Measurements from ENCODE around the gene P2RY1. TPM values are rescaled to one million over a fixed set of nuclear protein-coding genes. Genes with fewer than 3 reads are reported as not detected.

P2RY1 gene
- total and polyA plus RNA-seq, 9 of the 15 experiments (the other 6 are each of a cell fraction or from before 2014, with no cell fraction given), result 6.0 to 27.9 (median 18.4) TPM

DNA sequence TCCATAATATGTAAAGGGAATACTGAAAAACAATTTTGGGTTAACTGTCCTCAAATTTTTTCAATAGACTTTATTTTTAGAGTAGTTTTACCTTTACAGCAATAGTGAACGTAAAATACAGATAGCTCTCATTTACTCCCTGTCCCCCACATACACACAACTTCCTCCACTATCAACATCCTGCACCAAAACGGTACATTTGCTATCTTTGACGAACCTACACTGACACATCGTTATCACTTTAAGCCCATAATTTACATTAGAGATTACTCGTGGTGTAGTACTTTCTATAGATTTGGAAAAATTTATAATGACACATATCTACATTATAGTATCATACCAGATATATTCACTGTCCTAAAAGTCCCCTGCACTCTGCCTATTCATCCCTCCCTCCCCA lies 16.9 kb upstream of the P2RY1 start (continued):
- TF ChIP-seq, protein P1, sequence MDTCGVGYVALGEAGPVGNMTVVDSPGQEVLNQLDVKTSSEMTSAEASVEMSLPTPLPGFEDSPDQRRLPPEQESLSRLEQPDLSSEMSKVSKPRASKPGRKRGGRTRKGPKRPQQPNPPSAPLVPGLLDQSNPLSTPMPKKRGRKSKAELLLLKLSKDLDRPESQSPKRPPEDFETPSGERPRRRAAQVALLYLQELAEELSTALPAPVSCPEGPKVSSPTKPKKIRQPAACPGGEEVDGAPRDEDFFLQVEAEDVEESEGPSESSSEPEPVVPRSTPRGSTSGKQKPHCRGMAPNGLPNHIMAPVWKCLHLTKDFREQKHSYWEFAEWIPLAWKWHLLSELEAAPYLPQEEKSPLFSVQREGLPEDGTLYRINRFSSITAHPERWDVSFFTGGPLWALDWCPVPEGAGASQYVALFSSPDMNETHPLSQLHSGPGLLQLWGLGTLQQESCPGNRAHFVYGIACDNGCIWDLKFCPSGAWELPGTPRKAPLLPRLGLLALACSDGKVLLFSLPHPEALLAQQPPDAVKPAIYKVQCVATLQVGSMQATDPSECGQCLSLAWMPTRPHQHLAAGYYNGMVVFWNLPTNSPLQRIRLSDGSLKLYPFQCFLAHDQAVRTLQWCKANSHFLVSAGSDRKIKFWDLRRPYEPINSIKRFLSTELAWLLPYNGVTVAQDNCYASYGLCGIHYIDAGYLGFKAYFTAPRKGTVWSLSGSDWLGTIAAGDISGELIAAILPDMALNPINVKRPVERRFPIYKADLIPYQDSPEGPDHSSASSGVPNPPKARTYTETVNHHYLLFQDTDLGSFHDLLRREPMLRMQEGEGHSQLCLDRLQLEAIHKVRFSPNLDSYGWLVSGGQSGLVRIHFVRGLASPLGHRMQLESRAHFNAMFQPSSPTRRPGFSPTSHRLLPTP (IDR thresholded peaks at IDR 0.05; ENCODE audit: borderline replicate concordance, extremely low read depth, insufficient read length), result no peak
- TF ChIP-seq CBX2 (IDR thresholded peaks at IDR 0.05; ENCODE audit: insufficient read depth, low read length, poor library complexity, severe bottlenecking) (no peak), NBN (IDR thresholded peaks at IDR 0.05; ENCODE audit: low read depth) (no peak), NUFIP1 (IDR thresholded peaks at IDR 0.05; ENCODE audit: partially characterized antibody) (no peak), KDM1A (IDR thresholded peaks at IDR 0.05) (0 out of 4 replicates have a peak, but pooled peaks of 1 of the 2 experiments have one; percentile 32), CC2D1A (IDR thresholded peaks at IDR 0.05) (peak; percentile 41; the same call in 1 of the 2 replicates), CBFA2T3 (IDR thresholded peaks at IDR 0.05) (peak; percentile 90), BCL6 (CRISPR knock-in tag; IDR thresholded peaks at IDR 0.05) (no peak), HCFC1 (IDR thresholded peaks at IDR 0.05; ENCODE audit: low read depth, low read length) (no peak), TEAD1 (CRISPR knock-in tag; IDR thresholded peaks at IDR 0.05) (no peak), ZNF584 (CRISPR knock-in tag; IDR thresholded peaks at IDR 0.05; ENCODE audit: low read depth) (no peak), MBD2 (IDR thresholded peaks at IDR 0.05; ENCODE audit: borderline replicate concordance, low read depth) (peak; percentile 48; the same call in 1 of the 2 replicates), RNF2 (IDR thresholded peaks at IDR 0.05) (0 out of 2 replicates have a peak, but pooled peaks have one; percentile 33), ZFP30 (CRISPR knock-in tag; IDR thresholded peaks at IDR 0.05; ENCODE audit: borderline replicate concordance) (no peak), MIER1 (IDR thresholded peaks at IDR 0.05; ENCODE audit: low read depth) (no peak), FOSL1 (tag; conservative IDR thresholded peaks at IDR 0.05) (0 out of 2 replicates have a peak, but pooled peaks have one; percentile 11), ZSCAN32 (CRISPR knock-in tag; IDR thresholded peaks at IDR 0.05) (no peak), BMI1 (IDR thresholded peaks at IDR 0.05; ENCODE audit: low read length) (no peak), TRIM24 (IDR thresholded peaks at IDR 0.05) (peak; percentile 74 to 87; a peak in 3 of 4 replicates), PTBP1 (IDR thresholded peaks at IDR 0.05; ENCODE audit: low read depth, low read length) (no peak), MEIS2 (IDR thresholded peaks at IDR 0.05; ENCODE audit: partially characterized antibody) (peak; percentile 62), ZNF175 (CRISPR knock-in tag; IDR thresholded peaks at IDR 0.05; ENCODE audit: low read depth) (no peak), NCOR1 (IDR thresholded peaks at IDR 0.05) (peak; percentile 77), ZNF324 (CRISPR knock-in tag; IDR thresholded peaks at IDR 0.05) (no peak), BDP1 (IDR thresholded peaks at IDR 0.05; ENCODE audit: insufficient read depth, insufficient read length) (no peak)
- TF ChIP-seq, protein P2, sequence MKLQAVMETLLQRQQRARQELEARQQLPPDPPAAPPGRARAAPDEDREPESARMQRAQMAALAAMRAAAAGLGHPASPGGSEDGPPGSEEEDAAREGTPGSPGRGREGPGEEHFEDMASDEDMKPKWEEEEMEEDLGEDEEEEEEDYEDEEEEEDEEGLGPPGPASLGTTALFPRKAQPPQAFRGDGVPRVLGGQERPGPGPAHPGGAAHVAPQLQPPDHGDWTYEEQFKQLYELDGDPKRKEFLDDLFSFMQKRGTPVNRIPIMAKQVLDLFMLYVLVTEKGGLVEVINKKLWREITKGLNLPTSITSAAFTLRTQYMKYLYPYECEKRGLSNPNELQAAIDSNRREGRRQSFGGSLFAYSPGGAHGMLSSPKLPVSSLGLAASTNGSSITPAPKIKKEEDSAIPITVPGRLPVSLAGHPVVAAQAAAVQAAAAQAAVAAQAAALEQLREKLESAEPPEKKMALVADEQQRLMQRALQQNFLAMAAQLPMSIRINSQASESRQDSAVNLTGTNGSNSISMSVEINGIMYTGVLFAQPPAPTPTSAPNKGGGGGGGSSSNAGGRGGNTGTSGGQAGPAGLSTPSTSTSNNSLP (IDR thresholded peaks at IDR 0.05; ENCODE audit: borderline replicate concordance, low read depth, low read length), result peak; percentile 42
